ENCODE data around the gene BEX1. TPM values are rescaled to one million over a fixed set of nuclear protein-coding genes. Genes with fewer than 3 reads are reported as not detected.
"Not testable (repeated sequence)": the region's sequence is repeated elsewhere in the genome, so short reads cannot be mapped to it uniquely, and the experiment has no call there.

BEX1 gene
- total RNA-seq, result 10.0 TPM

DNA sequence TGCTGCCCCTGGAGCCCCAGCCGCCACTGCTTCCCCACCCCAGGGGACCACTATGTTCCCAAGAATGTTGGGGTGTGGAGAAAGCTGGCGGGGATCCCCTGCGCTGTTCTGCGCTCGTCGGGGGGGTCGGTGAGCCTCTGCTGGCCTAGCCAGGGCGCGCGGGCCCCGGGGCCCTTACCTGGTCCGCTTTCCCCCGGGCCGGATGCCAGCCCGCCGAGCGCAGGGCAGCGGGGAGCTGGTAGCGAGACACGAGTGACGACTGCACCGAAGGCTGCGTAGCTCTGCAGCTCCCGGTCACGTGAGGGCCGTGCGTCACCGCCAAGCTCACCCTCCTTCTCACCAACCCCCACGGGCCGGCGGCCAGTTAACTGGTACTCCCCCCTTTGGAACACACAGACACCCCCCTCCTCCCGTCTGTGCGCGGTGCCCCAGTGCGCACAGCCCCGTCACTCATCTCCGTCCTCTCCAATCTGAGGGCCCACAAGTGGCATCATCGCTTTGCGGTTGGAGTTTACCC lies at the start of gene BEX1:
BEX1 (minus strand) TSS at position 254 of the 517 bp plus-strand sequence. CDS start 897 bp downstream, outside the sequence.
- DNase-seq (ENCODE audit: low read depth in 2 of 3, low spot score in 2 of 3), result peak in 2 of 3 donors; percentile 76 to 79

DNA sequence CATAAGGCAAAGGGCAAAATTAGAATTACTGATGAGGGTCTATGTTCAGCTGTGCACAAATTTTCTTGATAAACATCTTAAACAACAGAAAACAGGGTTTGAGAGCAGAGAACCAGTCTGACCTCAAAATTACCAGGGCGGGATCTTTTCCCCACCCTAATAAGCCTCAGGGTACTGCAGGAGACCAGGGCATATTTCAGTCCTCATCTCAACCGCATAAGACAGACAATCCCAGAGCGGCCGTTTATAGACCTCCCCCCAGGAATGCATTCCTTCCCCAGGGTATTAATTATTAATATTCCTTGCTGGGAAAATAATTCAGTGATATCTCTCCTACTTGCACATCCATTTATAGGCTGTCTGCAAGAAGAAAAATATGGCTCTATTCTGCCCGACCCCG lies 45.5 kb upstream of the BEX1 start:
- not testable (repeated sequence) for DNase-seq (ENCODE audit: low read depth in 2 of 3, low spot score in 2 of 3)

DNA sequence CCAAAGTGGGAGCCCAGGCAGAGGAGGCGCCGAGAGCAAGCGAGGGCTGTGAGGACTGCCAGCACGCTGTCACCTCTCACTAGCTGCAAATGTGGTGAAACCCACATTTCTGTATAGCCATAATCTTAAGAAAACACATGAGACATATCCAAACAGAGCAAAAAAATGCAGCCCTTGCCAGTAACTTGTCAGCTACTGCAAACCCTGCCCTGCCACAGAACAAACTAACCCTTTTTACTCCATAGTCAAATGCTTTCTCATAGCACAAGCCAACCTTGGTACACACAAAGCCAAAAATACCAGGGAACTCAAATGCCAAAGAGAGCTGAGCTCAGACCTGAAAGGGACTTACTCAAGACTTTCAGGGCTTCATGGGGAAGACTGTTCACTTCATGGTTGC lies 43.9 kb upstream of the BEX1 start:
- DNase-seq (ENCODE audit: low read depth in 2 of 3, low spot score in 2 of 3), result no peak

DNA sequence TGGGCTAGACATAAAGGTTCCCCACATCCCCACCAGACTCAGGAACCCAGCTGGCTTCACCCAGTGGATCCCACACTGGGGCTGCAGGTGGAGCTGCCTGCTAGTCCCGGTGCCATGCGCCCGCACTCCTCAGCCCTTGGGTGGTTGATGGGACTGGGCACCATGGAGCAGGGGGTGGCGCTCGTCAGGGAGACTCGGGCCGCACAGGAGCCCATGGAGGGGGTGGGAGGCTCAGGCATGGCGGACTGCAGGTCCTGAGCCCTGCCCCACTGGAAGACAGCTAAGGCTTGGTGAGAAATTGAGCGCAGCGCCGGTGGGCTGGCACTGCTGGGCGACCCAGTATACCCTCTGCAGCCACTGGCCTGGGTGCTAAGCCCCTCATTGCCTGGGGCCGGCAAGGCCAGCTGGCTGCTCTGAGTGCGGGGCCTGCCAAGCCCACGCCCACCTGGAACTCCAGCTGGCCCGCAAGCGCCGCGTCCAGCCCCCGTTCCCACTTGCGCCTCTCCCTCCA lies 43.3 kb upstream of the BEX1 start:
- DNase-seq (ENCODE audit: low read depth in 2 of 3, low spot score in 2 of 3), result not testable (repeated sequence)

DNA sequence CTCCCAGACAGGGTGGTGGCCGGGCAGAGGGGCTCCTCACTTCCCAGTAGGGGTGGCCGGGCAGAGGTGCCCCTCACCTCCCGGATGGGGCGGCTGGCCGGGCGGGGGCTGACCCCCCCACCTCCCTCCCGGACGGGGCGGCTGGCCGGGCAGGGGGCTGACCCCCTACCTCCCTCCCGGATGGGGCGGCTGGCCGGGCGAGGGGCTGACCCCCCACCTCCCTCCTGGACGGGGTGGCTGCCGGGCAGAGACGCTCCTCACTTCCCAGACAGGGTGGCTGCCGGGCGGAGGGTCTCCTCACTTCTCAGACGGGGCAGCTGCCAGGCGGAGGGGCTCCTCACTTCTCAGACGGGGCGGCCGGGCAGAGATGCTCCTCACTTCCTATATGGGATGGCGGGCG lies 40.4 kb upstream of the BEX1 start:
- not testable (repeated sequence) for DNase-seq (ENCODE audit: low read depth in 2 of 3, low spot score in 2 of 3)

DNA sequence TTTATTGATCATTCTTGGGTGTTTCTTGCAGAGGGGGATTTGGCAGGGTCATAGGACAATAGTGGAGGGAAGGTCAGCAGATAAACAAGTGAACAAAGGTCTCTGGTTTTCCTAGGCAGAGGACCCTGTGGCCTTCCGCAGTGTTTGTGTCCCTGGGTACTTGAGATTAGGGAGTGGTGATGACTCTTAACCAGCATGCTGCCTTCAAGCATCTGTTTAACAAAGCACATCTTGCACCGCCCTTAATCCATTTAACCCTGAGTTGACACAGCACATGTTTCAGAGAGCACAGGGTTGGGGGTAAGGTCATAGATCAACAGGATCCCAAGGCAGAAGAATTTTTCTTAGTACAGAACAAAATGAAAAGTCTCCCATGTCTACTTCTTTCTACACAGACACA lies 39.9 kb upstream of the BEX1 start:
- not testable (repeated sequence) for DNase-seq (ENCODE audit: low read depth in 2 of 3, low spot score in 2 of 3)

DNA sequence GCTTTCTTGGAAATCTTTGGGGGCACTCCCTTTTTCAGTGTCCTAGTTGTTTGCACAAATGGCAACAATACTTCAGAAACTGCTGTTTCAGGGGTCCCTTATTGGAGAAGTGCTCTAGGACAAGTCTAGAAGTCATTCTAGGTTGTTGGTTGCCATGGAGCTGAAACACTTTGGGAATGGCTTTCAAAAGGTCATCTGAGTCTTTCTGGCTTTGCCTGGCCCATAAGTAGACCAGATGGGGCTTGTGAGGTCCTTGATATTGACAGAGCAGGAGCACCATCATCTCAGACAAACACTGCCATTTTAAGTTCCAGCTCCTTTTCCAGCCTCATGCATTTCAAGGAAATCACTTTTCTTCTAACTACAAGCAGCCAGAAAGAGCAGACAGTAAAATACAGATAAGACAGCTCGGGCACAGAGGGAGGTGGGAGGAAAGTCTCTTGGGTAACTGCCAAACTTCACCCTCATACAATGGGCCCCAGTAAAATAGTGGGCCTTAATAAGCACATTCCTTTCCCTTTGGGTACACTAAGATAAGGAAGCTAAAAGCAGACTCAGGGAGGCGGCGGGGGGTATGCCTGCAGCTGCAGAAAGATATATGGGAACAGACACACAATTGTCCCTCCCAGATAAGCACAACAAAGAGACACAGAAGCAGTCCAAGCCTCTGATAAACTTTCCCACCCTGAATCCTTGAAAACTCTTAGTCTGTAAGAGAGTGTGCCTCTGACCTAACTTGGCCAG lies 37.5 kb upstream of the BEX1 start:
- no peak for DNase-seq (ENCODE audit: low read depth in 2 of 3, low spot score in 2 of 3)

DNA sequence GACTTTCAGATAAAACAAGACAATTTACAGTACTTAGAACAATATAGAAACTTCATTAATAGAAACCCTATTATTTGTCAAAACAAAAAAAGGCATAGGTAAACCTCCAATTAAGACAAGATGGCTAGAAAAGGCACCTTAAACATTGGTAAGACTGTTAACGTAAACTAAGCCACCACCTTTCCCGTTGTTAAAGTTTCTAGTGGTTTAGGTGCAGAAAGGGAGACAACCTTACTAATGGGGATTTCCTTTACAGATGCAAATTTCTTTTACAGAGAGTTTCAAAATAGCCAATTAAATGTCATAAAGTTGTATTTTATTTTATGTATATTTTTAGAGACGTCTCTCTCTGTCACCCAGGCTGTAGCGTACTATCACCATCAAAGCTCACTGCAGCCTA lies 36.5 kb upstream of the BEX1 start:
- DNase-seq (ENCODE audit: low read depth in 2 of 3, low spot score in 2 of 3), result no peak

DNA sequence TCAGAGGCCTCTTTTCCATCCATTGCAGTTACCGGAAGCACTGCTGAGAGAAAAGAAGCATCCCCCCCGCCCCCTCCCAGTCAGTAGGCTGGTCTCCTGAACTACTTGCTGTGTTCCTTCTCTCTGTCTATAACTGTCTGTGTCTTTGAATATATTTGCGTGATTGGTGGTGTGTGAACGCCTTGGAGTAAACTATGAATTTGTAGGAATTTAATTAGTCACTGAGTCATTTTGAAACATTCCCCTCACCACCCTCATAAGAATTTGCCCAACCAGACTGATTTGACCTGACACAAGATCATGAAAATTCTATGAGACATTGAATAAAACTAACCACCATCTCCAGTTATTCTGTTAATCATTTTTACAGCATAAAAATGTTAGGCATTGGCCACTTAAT lies 35.7 kb upstream of the BEX1 start:
- DNase-seq (ENCODE audit: low read depth in 2 of 3, low spot score in 2 of 3), result no peak

DNA sequence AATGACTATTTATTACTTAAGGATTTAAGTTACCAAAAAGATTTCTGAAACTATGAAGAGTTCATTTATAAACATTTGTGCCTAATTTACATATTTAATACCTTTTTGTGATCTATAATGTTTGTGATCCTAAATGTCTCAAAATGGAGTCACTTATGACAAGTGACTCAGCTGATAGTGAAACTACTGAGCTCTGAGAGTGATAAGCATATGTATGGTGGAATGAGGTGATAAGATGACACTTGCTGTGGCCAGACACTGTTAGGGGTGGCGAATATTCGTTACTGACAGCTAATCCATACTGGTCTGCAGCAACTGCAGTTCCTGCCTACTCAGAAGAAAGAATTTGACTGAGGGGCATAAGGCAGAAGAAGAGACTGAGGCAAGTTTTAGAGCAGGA lies 34.5 kb upstream of the BEX1 start:
- DNase-seq (ENCODE audit: low read depth in 2 of 3, low spot score in 2 of 3), result no peak

DNA sequence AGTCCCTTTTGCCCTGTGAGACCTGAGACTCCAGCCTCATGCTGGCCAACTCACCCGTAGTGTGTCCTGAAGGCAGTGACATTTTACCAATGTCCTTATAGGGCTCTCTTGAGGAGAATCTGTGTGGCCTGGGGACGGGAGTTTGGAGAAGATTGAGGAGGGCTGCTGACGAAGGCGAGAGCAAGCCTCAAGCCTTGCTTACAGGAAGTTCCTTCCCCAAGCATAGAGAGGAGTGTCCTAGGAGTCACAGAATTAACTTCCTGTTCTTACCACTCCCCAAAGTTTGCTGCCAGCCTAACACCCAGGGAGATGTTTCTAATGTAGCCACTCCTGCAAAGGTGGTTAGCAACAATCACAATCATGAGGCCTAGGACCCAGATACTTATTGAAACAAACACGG lies 29.0 kb upstream of the BEX1 start, which contains the start of gene NXF3:
NXF3 (minus strand) TSS at position 202 of the 400 bp plus-strand sequence; CDS start at position 82, 120 bp downstream.
- no peak for DNase-seq (ENCODE audit: low read depth in 2 of 3, low spot score in 2 of 3)

DNA sequence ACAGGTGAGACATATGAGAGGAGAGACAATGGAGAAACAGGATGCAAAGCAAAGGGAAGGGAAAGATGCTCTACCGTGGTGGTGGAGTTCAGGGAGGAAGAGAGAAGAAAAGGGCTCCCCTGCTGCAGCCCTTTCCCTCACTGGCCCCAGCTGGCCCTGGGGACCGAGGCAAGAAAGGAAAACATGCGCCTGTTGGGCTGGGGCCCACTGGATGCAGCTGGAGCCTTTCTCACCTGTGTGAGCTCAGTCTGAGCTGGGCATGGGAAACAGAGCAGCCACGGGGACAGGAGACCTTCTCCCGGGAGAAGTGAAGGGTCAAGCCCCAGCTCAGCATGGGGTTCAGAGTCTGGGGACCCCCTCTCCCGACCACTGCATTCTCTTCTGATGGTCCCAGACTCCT lies 17.1 kb upstream of the BEX1 start:
- no peak for DNase-seq (ENCODE audit: low read depth in 2 of 3, low spot score in 2 of 3)

DNA sequence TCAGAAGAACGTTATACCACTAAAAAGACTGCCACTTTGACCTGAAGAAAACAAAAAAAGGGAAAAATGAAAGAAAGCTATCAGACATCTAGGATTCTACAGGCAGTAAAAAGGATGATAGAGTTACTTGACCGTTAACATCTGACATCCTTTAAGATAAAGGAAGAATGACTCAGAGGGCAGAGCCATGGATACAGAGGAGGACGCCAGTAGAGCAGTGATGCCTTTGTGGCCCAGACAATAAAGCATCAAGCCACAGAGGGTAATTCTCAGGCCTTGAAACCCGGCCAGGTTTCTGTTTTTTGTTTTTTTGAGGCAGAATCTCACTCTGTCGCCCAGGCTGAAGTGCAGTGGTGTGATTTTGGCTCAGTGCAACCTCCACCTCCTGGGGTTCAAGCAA lies 9.5 kb upstream of the BEX1 start:
- DNase-seq (ENCODE audit: low read depth in 2 of 3, low spot score in 2 of 3), result no peak

DNA sequence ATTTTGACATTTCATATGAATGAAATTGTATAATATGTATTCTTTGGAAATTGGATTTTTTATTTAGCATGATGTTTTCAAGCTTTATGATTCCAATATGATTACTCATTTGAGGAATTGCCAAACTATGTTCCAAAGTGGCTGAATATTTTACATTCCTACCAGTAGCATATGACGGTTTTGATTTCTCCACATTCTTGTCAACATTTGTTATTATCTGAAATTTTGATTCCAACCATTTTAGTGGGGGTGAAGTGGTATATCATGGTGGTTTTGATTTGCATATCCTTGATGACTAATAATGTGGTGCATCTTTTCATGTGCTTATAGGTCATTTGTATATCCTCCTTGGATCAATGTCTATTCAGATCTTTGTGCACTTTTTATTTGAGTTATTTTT lies 2.6 kb upstream of the BEX1 start:
- no peak for DNase-seq (ENCODE audit: low read depth in 2 of 3, low spot score in 2 of 3)

DNA sequence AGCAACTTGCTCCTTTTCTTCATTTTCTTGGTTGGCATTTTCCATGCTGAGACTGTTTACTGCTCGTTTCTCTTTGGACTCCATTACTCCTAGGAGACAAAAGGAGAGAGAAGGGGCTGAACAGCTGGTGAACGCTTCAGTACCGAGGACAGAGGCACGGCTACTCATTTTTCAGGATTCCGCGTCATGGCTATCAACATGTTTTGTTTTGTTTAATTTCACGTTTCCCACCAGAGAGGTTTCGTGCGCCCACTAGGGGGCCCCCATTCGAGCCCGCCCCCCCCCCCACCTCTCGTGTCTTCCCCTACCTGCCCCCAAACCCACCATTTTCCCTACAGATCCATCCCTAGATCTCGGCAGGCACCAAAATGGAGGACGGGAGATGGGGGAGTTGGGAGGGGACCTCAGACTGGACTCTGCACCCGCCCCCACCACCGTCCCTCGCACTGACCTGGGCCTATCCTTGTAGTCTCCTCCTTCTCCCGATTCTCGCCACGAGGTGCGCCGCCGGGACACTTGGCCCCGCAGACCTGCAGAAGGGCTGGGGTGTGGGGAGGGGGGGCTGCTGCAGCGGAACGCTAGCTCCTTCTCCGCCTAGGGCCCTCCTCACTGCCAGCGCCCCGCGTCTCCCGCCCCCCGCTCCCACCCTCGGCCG lies 653 bp downstream of the BEX1 start:
- DNase-seq (ENCODE audit: low read depth in 2 of 3, low spot score in 2 of 3), result peak in 2 of 3 donors; percentile 34 to 54

DNA sequence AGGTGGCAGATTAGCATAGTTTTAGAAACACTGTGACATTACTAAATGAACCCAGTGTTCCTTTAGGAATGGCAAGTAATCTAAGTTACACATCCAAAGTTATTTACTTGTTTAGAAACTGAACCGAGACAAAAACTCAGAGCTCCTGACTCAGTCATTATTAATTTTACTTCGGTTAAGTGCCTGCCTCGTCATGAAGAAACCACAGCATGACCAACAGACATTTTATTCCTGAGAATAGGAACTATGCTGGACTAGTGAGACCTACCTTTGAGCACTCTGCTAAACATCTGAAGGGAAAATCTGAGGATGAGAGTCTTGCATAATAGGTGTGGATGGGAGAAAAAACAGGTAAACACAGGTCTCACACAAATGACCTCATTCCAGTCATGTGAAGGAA lies 2.5 kb downstream of the BEX1 start:
- no peak for DNase-seq (ENCODE audit: low read depth in 2 of 3, low spot score in 2 of 3)

DNA sequence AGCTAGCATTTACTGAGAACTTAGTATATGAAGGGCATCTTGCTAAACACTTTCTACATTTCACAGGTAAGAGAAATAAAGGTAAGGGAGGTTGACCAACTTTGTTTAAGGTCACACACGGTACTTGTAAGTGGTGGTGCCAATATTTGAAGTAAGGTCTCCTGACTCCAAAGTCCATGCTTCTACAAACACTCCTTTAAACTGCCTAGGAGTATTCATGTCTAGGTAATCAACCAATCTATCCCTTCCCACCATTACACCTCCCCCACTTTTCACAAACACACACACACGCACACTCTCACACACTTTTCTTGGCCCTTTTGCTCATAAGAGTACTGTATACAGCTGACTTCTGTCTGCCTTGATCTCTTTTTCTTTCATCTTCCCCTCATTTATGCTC lies 7.1 kb downstream of the BEX1 start:
- no peak for DNase-seq (ENCODE audit: low read depth in 2 of 3, low spot score in 2 of 3)

DNA sequence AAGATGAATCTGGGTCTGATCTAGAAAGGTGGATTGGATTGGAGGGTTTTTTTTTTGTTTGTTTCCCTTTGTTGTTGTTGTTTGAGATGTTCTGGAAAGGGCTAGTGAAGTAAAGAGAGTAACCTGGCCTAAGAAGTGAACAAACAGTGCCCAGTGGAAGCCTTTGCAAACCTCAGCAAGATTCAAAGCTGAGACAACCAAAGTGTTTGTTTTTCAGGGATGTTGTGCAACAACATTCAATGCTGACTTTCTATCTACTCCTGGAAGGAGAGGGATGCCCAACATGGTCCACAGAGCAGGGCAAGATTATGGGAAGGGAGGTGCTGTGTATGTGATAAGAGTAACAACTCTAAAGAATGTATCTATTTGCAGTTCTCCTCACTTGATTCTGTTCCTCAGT lies 11.3 kb downstream of the BEX1 start:
- DNase-seq (ENCODE audit: low read depth in 2 of 3, low spot score in 2 of 3), result no peak

DNA sequence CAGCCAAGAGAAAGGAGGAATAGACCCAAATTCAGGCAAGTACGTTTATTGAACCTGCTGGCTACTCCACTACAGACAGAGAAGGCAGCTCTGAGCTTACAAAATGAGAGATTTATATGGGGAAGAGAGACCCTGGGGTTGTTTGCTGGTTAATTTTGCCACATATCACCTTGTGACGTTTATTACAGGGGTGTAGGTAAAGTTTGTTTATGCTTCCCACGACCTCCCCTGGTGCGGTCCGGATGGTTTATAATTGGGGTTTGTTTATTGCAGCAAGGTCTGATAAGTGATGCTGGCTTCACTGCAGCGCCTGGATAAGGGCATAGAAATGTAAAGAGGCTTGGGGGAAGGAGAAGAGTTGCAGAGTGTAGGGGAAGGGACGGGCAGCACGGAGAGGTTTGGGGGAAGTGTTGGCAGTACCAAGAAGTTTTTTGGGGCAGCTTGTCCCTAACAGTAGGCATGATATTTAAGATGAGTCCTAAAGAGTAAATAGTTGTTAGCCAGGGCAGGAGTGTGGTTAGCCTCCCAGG lies 12.6 kb downstream of the BEX1 start:
- no peak for DNase-seq (ENCODE audit: low read depth in 2 of 3, low spot score in 2 of 3)

DNA sequence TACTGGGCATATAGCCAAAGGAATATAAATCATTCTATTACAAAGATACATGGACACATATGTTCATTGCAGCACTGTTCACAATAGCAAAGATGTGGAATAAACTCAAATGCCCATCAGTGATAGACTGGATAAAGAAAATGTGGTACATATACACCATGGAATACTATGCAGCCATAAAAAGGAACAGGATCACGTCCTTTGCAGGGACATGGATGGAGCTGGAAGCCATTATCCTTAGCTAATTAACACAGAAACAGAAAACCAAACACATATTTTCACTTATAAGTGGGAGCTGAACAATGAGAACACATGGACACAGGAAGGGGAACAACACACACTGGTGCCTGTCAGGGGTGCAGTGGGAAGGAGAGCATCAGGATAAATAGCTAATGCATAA lies 30.6 kb downstream of the BEX1 start:
- DNase-seq (ENCODE audit: low read depth in 2 of 3, low spot score in 2 of 3), result not testable (repeated sequence)

DNA sequence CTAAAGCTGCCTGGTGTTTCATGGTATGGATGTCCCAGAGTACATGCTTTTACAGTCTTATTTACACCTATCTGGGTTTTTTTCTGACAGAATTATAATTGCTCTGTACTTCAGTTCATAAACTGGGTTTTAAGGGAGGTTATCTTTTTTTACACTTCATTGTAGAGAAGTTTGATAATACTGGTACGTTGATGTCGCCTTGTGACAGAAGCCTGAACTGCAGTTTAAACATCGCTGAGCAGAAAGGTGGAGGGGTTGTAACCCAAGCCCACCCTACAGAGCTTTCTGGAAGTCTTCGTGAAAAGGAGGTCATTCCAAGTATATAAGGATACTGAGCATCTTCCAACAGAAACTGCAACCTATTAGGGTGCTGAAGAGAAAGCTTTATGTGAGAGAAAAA lies 46.4 kb downstream of the BEX1 start:
- DNase-seq (ENCODE audit: low read depth in 2 of 3, low spot score in 2 of 3), result no peak

DNA sequence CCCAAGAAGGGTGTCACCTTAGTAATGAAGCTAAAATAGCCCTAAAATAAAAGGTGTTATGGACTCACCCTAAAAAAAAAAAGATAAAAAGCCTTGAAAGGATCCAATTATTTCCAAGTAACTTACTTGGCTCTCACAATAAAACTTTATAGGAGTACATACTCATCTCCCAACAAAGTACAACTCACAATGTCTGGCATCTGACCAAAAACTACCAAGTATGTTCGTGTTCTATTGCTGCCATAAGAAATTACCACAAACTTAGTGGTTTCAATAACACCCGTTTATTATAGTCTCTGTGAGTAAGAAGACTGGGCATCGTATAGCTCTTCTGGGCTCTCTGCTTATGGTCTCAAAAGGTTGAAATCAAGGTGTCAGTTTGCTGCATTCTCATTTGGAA lies 51.0 kb downstream of the BEX1 start:
- no peak for DNase-seq (ENCODE audit: low read depth in 2 of 3, low spot score in 2 of 3)
